Spleen (tissue), 11 donors: ENCODE results near the gene RUFY1. TPM values are rescaled to one million over a fixed set of nuclear protein-coding genes. Genes with fewer than 3 reads are reported as not detected.

ENCODE experiments used
- DNase-seq: peaks from one replicate; pipeline ENCODE4 v3.0.0-alpha.2; 2020
- H3K27ac ChIP-seq, 8 donors: fragments of 200-600 bp; sonication (generic) in 7 of 8; 1 replicate in 4 of 8; 2 replicates in 4 of 8; pipeline versions ENCODE4 v1.5.0 to v1.8.0; 2016 to 2021; ENCODE audit warnings: inconsistent platforms in 4 of 8, mild to moderate bottlenecking in 4 of 8, moderate library complexity in 1 of 8
- H3K27me3 ChIP-seq, 7 donors: fragments of 200-600 bp; sonication (generic) in 6 of 7; replicated peaks in 1 of 7; 1 replicate in 4 of 7; 2 replicates in 3 of 7; pipeline versions ENCODE4 v1.5.0 to v1.8.0; 2016 to 2021; ENCODE audit warnings: inconsistent platforms in 3 of 7, mild to moderate bottlenecking in 1 of 7
- H3K36me3 ChIP-seq, 6 donors: fragments of 200-600 bp; sonication (generic) in 5 of 6; 1 replicate in 4 of 6; 2 replicates in 2 of 6; pipeline versions ENCODE4 v1.5.0 to v1.8.0; 2016 to 2021; ENCODE audit warnings: inconsistent platforms in 2 of 6
- H3K4me1 ChIP-seq, 6 donors: fragments of 200-600 bp; sonication (generic) in 5 of 6; 1 replicate in 3 of 6; 2 replicates in 3 of 6; pipeline versions ENCODE4 v1.5.0 to v1.8.0; 2016 to 2021; ENCODE audit warnings: inconsistent platforms in 3 of 6
- H3K4me3 ChIP-seq, 8 donors: fragments of 200-600 bp; sonication (generic) in 7 of 8; 1 replicate in 4 of 8; 2 replicates in 4 of 8; pipeline versions ENCODE4 v1.5.0 to v1.8.0; 2016 to 2021; ENCODE audit warnings: inconsistent platforms in 4 of 8, mild to moderate bottlenecking in 4 of 8, moderate library complexity in 2 of 8
- H3K9me3 ChIP-seq, 8 donors: fragments of 200-600 bp; sonication (generic) in 7 of 8; 1 replicate in 4 of 8; 2 replicates in 4 of 8; pipeline versions ENCODE4 v1.5.0 to v1.8.0; 2016 to 2021; ENCODE audit warnings: inconsistent platforms in 4 of 8
- POLR2A ChIP-seq, 3 donors: fragments of 450-650 bp; IDR thresholded peaks; one replicate each; pipeline ENCODE4 v1.5.1; 2017; ENCODE audit warnings: antibody characterized with exemption in 3 of 3, mild to moderate bottlenecking in 1 of 3
- POLR2AphosphoS5 ChIP-seq, 3 donors: sonication (generic); formaldehyde crosslinking; IDR thresholded peaks; one replicate each; pipeline ENCODE4 v1.5.1; 2017; ENCODE audit warnings: antibody characterized with exemption in 3 of 3
- WGBS, 5 donors: extraction: QIAGEN DNeasy Blood & Tissue Kit in 3 of 5; methylation state at CpG; one replicate each; pipeline versions ENCODE4 v1.1.5 to v1.1.7; 2013 to 2018; 5-methylcytosine and 5-hydroxymethylcytosine counted together
- intact Hi-C: fragments of 100-400 bp; cut with DNase I; formaldehyde crosslinking; loops from one replicate; pipeline ENCODE4 v1.15.0; 2023; ENCODE audit warnings: low total_unique reads
- polyA plus RNA-seq, 3 donors: library from polyadenylated mRNA; stranded (reverse); fragments of 200-250 nt; gene quantifications; one replicate each; pipeline ENCODE4 v1.2.1, GENCODE V29; 2013
- total RNA-seq, 7 donors: library from RNA; depleted of rRNA in 3 of 7; stranded (reverse); fragments of >200 nt in 3 of 7; fragmentation: NEBNext Ultra II Directional in 4 of 7; extraction: Animal tissue kit (Norgen Biotek cat#: 25700) in 4 of 7; gene quantifications; one replicate each; pipeline versions ENCODE4 v1.1.0 to v1.2.1, GENCODE V29; 2016 to 2021
- TF ChIP-seq, protein P1 (sequence below), 11 experiments: fragments of 200-600 bp in 7 of 11; fragments of 450-650 bp in 4 of 11; sonication (generic) in 4 of 11; IDR thresholded peaks in 8 of 11; conservative IDR thresholded peaks in 3 of 11; 1 replicate in 7 of 11; 2 replicates in 4 of 11; pipeline versions ENCODE4 v1.4.0 to v1.8.0; 2016 to 2021; ENCODE audit warnings: antibody characterized with exemption in 11 of 11, inconsistent platforms in 4 of 11, mild to moderate bottlenecking in 1 of 11
- donor health status: healthy with polysubstance abuse.
- donor health status: DM: no; HTN: no; CAD: no; lungs with moderate emphysema.
- donor health status: DM: no; HTN: no; CAD: no.
- donor health status: Bipolar disorder and iron deficiency.
- donor health status: healthy.
- donor health status: DM: no; HTN: no; CAD: no.
- donor health status: DM: yes; HTN: yes; CAD: no.

RUFY1 gene
- total and polyA plus RNA-seq, 10 donors: 33.9 to 89.6 (median 67.3) TPM

DNA sequence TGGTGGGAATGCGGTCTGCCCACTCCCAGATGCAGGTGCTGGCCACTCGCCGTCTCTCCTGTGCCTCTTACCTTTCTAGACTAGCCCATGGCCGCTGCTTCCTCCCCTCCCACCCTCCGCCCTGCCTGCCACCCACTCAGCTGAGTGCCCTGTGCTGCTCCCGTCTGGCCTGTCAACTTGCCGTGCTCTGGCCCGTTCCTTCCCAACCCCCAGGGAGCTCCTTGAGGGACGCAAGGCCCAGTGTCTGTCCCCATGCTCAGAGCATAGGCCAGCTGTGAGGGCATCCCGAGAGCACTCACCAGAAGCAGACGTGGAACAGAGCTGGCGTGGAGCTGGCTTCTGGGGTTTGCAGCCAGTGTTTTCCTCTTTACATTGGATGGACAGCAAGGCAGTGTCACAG is 53.0 kb downstream of the RUFY1 start:
- TF ChIP-seq, protein P1, sequence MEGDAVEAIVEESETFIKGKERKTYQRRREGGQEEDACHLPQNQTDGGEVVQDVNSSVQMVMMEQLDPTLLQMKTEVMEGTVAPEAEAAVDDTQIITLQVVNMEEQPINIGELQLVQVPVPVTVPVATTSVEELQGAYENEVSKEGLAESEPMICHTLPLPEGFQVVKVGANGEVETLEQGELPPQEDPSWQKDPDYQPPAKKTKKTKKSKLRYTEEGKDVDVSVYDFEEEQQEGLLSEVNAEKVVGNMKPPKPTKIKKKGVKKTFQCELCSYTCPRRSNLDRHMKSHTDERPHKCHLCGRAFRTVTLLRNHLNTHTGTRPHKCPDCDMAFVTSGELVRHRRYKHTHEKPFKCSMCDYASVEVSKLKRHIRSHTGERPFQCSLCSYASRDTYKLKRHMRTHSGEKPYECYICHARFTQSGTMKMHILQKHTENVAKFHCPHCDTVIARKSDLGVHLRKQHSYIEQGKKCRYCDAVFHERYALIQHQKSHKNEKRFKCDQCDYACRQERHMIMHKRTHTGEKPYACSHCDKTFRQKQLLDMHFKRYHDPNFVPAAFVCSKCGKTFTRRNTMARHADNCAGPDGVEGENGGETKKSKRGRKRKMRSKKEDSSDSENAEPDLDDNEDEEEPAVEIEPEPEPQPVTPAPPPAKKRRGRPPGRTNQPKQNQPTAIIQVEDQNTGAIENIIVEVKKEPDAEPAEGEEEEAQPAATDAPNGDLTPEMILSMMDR (IDR thresholded peaks at IDR 0.05 in 8 of 11, conservative IDR thresholded peaks at IDR 0.05 in 3 of 11): no peak
- no peak for TF ChIP-seq POLR2AphosphoS5 (IDR thresholded peaks at IDR 0.05)
- TF ChIP-seq POLR2A (IDR thresholded peaks at IDR 0.05): no peak
- intact Hi-C loops: no loop called here
- Histone ChIP-seq H3K9me3 (no peaks in the 10 kb centered on the region), H3K4me1 (peaks cover 0 to 35% (median 12%) of the 10 kb centered on the region in 6 donors), H3K27me3 (no peaks in the 10 kb centered on the region), H3K27ac (peak overlapping the region in 3 of 8 donors; percentile 57 to 67 (median 60)), H3K4me3 (no peak overlapping the region), H3K36me3 (peaks cover 0 to 100% (median 78%) of the 10 kb centered on the region in 6 donors)
- 94 to 98% (median 96%) methylated on average over 12 of the region's 12 CpGs for WGBS, 5 donors
- peak; percentile 58 for DNase-seq

DNA sequence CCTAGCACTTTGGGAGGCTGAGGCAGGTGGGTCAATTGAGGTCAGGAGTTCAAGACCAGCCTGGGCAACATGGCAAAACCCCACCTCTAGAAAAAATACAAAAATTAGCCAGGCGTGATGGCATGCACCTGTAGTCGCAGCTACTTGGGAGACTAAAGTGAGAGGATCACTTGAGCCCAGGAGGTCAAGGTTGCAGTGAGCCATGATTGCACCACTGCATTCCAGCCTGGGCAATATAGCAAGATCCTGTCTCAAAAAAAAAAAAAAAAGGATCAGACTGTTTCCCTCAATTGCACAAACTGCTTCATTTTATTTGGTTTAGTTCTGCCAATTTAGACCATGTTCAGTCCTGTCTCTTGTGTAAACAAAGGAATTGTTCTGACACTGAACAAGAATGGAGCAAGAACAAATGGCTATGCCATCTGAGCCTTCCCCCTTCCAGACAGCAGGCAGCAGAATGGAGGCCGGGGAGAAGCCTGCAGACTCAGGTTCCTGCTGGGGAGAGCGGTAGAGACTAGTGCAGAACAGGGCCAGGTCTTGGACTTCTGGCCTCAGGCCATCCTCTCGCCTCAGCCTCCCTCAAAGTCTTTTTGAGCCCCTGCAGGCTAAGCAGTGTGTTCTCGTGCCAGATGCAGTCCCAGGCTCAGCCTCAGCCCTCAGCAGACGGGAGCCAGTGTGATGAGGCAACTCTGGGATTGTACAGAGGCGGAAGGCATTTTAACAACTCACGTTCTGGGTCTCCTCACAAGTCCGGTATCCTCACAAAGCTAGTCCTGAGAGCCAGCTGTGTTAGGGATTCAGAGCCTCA is 54.9 kb downstream of the RUFY1 start:
- intact Hi-C loops: no loop called here
- peak overlapping the region in 6 of 8 donors; percentile 7 to 67 (median 60) for H3K27ac ChIP-seq
- no peaks in the 10 kb centered on the region for H3K27me3 ChIP-seq
- DNase-seq: peak; percentile 30
- H3K9me3 ChIP-seq: no peaks in the 10 kb centered on the region
- peak in 1 of 3 donors; percentile 11 for TF ChIP-seq POLR2AphosphoS5 (IDR thresholded peaks at IDR 0.05)
- no peak for TF ChIP-seq POLR2A (IDR thresholded peaks at IDR 0.05)
- H3K36me3 ChIP-seq: peaks cover 0 to 100% (median 76%) of the 10 kb centered on the region in 6 donors
- no peak overlapping the region for H3K4me3 ChIP-seq
- peaks cover 0 to 47% (median 22%) of the 10 kb centered on the region in 6 donors for H3K4me1 ChIP-seq
- WGBS, 5 donors: 70 to 83% (median 77%) methylated on average over 7 to 10 of the region's 10 CpGs

DNA sequence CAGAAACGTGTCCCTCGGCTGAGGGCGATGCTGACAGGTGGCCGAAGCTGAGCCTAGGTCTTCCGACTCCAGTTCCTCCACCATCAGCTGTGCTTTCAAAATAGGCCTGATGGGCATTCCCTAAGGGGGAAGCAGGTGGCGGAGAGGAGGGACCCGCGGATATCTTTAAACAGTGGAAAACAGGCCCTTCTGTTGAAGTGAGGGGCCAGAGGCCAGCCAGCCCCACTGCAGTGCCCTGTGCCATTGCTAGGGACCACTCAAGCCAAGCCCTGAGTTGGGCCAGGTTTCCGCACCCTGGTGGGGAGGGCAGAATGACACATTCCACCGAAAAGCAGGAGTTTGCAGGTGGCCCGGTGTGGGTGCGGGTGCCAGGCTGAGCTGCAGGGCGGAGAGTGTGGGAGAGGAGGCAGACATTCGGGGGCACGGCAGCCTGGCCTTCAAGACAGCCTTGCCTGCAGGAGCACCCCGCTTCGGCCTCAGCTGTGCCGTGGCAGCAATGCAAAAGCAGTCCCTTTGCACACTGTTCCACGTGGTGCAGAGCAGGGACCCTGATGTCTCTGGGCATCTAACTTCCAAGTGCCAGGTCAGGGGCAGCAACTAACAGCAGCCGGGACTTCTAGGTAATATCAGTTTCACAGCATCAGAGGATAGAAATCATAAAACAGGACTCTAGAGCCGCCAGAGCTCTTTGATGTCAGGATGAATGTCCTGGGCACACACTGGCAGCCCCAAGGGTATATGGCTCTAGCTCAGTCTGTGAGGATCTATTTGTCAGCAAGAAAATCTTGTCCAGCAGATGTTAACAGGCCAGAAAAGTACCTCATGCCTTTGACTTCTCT is 55.9 kb downstream of the RUFY1 start:
- TF ChIP-seq, protein P1 (IDR thresholded peaks at IDR 0.05 in 8 of 11, conservative IDR thresholded peaks at IDR 0.05 in 3 of 11): no peak
- TF ChIP-seq POLR2AphosphoS5 (IDR thresholded peaks at IDR 0.05) (peak in 1 of 3 donors; percentile 75), POLR2A (IDR thresholded peaks at IDR 0.05) (no peak)
- Histone ChIP-seq H3K9me3 (no peaks in the 10 kb centered on the region), H3K27me3 (no peaks in the 10 kb centered on the region), H3K4me1 (peaks cover 0 to 57% (median 27%) of the 10 kb centered on the region in 6 donors), H3K36me3 (peaks cover 0 to 100% (median 79%) of the 10 kb centered on the region in 6 donors), H3K4me3 (no peak overlapping the region), H3K27ac (peak overlapping the region in 1 of 8 donors; percentile 65)
- peak; percentile 62 for DNase-seq
- intact Hi-C loops: no loop called here
- 86 to 93% (median 91%) methylated on average over 19 to 21 of the region's 21 CpGs for WGBS, 5 donors

DNA sequence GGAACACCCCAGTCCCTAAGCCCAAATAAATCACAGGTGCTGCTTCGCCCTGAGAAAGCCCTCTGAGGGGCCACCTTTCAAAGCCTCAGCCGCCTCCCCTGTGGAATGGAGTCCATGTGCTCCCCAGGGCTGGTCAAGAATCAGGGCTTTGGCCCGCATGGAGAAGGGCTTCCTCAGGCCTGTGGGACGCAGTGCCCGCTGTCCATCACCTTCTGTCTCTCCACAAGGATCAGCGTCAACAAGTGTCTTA is 56.5 kb downstream of the RUFY1 start:
- H3K36me3 ChIP-seq: peaks cover 0 to 100% (median 81%) of the 10 kb centered on the region in 6 donors
- peaks cover 0 to 61% (median 29%) of the 10 kb centered on the region in 6 donors for H3K4me1 ChIP-seq
- WGBS, 5 donors: 92 to 98% (median 96%) methylated on average over 5 to 6 of the region's 6 CpGs
- H3K27me3 ChIP-seq: no peaks in the 10 kb centered on the region
- peak; percentile 62 for DNase-seq
- H3K9me3 ChIP-seq: no peaks in the 10 kb centered on the region
- peak overlapping the region in 1 of 8 donors; percentile 65 for H3K27ac ChIP-seq
- intact Hi-C loops: no loop called here
- TF ChIP-seq, protein P1 (IDR thresholded peaks at IDR 0.05 in 8 of 11, conservative IDR thresholded peaks at IDR 0.05 in 3 of 11): no peak
- TF ChIP-seq POLR2AphosphoS5 (IDR thresholded peaks at IDR 0.05) (no peak), POLR2A (IDR thresholded peaks at IDR 0.05) (no peak)
- H3K4me3 ChIP-seq: no peak overlapping the region
